ENCODE measurements around the gene E2F6. TPM values are rescaled to one million over a fixed set of nuclear protein-coding genes. Genes with fewer than 3 reads are reported as not detected.

The E2F6 gene
- total and polyA plus RNA-seq, 2 of the 13 experiments (the other 11 are each of a cell fraction or from before 2014, with no cell fraction given), result 27.3 to 36.0 TPM

DNA sequence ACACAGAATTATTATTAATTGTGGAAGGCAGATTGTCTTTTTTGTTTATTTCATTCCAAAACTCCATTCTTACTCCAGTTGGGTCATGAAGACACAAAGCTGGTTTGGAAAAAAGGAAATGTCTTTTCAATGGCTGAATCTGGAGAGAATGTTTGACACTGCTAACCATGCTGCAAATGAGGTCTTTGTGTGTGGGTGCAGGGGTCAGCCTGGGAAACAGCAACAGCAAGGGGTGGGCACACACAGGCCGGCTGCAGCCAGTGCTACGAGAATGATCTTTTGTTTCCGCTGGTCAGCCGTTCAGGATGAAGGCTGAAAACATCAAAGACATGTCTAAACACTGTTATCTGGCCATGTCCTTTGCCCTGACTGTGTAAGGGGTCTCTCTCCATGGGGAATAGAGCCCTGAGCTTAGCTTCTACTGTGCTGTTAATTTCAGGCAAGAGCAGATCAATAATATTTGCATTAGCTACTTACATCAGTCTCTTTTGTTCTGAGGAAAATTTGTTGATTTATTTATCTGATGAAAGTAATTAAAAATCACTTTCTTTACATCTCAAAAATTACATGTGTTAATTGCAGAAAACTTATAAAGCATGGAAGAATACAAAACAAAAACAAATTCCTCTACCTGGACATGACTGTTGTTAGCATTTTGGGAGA lies 33.3 kb upstream of the E2F6 start:
- DNase-seq (ENCODE audit: low spot score), result peak; percentile 100
- 0% methylated on average over 4 of the region's 4 CpGs for WGBS (ENCODE audit: low lambda C conversion rate)
- intact Hi-C loops (cut with micrococcal nuclease; ENCODE audit: unreplicated experiment), result loop anchor here (1.0 to 2.0 kb wide), 4 partner anchors 8 to 85 kb away; no protein-coding TSS in a partner anchor
- peak; percentile 96 for ATAC-seq
- peaks cover 97% of the 10 kb centered on the region for H3K4me1 ChIP-seq (ENCODE audit: insufficient read depth, low read length)
- peak overlapping the region; percentile 90 for H3K9ac ChIP-seq (ENCODE audit: insufficient read depth, low read depth, low read length)
- peaks cover 85% of the 10 kb centered on the region for H3K79me2 ChIP-seq (ENCODE audit: insufficient read depth, low read length)
- in situ Hi-C loops (cut with HindIII; ENCODE audit: extremely low pct_ligation_motif_present, low pct_unique_long_range_greater_than_20kb), result loop anchor here (5.0 kb wide), 1 partner anchor 38 kb away; no protein-coding TSS in a partner anchor
- ChIA-PET CTCF (ENCODE audit: low intra/inter-chr PET ratio, low total read pairs) (no interaction called here), POLR2A (interaction anchor here (0.6 to 6.5 kb wide), 24 partner anchors 8 to 686 kb away, joined by 3 to 102 read pairs (median 5); partner anchors contain the start of genes GREB1 and PDIA6)
- BruUV-seq (replicated peaks), result no TSS peak
- H3K4me3 ChIP-seq (replicated peaks in 1 of 3; ENCODE audit: insufficient read depth in 1 of 3, low read depth in 2 of 3, low read length in 3 of 3), result peak overlapping the region; percentile 35 to 70 (median 46); a peak in 5 of 6 replicates
- peaks cover 8% of the 10 kb centered on the region; the same call in 1 of the 2 replicates for H3K9me3 ChIP-seq (ENCODE audit: low read length)
- H4K20me1 ChIP-seq (ENCODE audit: insufficient read depth, low read length), result no peaks in the 10 kb centered on the region
- peak overlapping the region; percentile 98 for H3K4me2 ChIP-seq (ENCODE audit: low read depth, low read length)
- peaks cover 2 to 3% of the 10 kb centered on the region in 2 experiments; a peak in 4 of 5 replicates for H3K36me3 ChIP-seq (replicated peaks in 1 of 2; ENCODE audit: control insufficient read depth in 1 of 2, insufficient read depth in 2 of 2, low read length in 2 of 2)
- no peaks in the 10 kb centered on the region for H3K27me3 ChIP-seq (ENCODE audit: control insufficient read depth in 1 of 2, insufficient read depth in 2 of 2, low read length in 2 of 2)
- H3K27ac ChIP-seq (ENCODE audit: extremely low read length, insufficient read depth, low read length), result peak overlapping the region; percentile 98
- no peak overlapping the region for H2AFZ ChIP-seq (ENCODE audit: low read length)
- peak; percentile 99 for FAIRE-seq
- TF ChIP-seq RCOR2 (CRISPR knock-in tag; IDR thresholded peaks at IDR 0.05), result peak; percentile 95; the same call in 1 of the 2 replicates
- peak; percentile 94 for TF ChIP-seq MIXL1 (CRISPR knock-in tag; IDR thresholded peaks at IDR 0.05)
- TF ChIP-seq ETS1 (CRISPR knock-in tag; IDR thresholded peaks at IDR 0.05), result no peak
- peak; percentile 93 for TF ChIP-seq ZSCAN25 (CRISPR knock-in tag; IDR thresholded peaks at IDR 0.05)
- TF ChIP-seq KLF12 (CRISPR knock-in tag; IDR thresholded peaks at IDR 0.05; ENCODE audit: borderline replicate concordance), result no peak
- TF ChIP-seq ZMYM4 (CRISPR knock-in tag; IDR thresholded peaks at IDR 0.05), result peak; percentile 89
- no peak; the same call in 1 of the 2 replicates for TF ChIP-seq CC2D1A (CRISPR knock-in tag; IDR thresholded peaks at IDR 0.05)
- no peak for TF ChIP-seq ZNF713 (CRISPR knock-in tag; IDR thresholded peaks at IDR 0.05)
- TF ChIP-seq, protein P1, sequence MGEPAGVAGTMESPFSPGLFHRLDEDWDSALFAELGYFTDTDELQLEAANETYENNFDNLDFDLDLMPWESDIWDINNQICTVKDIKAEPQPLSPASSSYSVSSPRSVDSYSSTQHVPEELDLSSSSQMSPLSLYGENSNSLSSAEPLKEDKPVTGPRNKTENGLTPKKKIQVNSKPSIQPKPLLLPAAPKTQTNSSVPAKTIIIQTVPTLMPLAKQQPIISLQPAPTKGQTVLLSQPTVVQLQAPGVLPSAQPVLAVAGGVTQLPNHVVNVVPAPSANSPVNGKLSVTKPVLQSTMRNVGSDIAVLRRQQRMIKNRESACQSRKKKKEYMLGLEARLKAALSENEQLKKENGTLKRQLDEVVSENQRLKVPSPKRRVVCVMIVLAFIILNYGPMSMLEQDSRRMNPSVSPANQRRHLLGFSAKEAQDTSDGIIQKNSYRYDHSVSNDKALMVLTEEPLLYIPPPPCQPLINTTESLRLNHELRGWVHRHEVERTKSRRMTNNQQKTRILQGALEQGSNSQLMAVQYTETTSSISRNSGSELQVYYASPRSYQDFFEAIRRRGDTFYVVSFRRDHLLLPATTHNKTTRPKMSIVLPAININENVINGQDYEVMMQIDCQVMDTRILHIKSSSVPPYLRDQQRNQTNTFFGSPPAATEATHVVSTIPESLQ (CRISPR knock-in tag; conservative IDR thresholded peaks at IDR 0.05), result peak; percentile 41; the same call in 1 of the 2 replicates
- peak; percentile 95 for TF ChIP-seq ZMAT3 (CRISPR knock-in tag; conservative IDR thresholded peaks at IDR 0.05)
- TF ChIP-seq, protein P2, sequence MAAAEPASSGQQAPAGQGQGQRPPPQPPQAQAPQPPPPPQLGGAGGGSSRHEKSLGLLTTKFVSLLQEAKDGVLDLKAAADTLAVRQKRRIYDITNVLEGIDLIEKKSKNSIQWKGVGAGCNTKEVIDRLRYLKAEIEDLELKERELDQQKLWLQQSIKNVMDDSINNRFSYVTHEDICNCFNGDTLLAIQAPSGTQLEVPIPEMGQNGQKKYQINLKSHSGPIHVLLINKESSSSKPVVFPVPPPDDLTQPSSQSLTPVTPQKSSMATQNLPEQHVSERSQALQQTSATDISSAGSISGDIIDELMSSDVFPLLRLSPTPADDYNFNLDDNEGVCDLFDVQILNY (CRISPR knock-in tag; conservative IDR thresholded peaks at IDR 0.05), result no peak
- no peak; the same call in 1 of the 2 replicates for TF ChIP-seq ZNF234 (CRISPR knock-in tag; conservative IDR thresholded peaks at IDR 0.05)
- no peak for TF ChIP-seq PRMT3 (CRISPR knock-in tag; IDR thresholded peaks at IDR 0.05; ENCODE audit: borderline replicate concordance, low read depth)
- TF ChIP-seq, protein P3, sequence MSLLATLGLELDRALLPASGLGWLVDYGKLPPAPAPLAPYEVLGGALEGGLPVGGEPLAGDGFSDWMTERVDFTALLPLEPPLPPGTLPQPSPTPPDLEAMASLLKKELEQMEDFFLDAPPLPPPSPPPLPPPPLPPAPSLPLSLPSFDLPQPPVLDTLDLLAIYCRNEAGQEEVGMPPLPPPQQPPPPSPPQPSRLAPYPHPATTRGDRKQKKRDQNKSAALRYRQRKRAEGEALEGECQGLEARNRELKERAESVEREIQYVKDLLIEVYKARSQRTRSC (CRISPR knock-in tag; IDR thresholded peaks at IDR 0.05; ENCODE audit: low read depth), result no peak; the same call in 1 of the 2 replicates

Data from HepG2 (cell line).